ENCODE results near the gene KCNIP4.

- TF ChIP-seq CTCF (conservative IDR thresholded peaks at IDR 0.05; ENCODE audit: low read length): no peak
- TF ChIP-seq EZH2phosphoT487 (IDR thresholded peaks at IDR 0.05; ENCODE audit: borderline replicate concordance): no peak
Measured at GRCh38 chr4:21363701-21364100, 584.9 kb downstream of the KCNIP4 start.
